KBM-7 (cell line): ENCODE measurements around the gene LONRF2.

Experiments
- DNase-seq: peaks from one replicate; pipeline ENCODE4 v3.0.0-alpha.2; 2015
- in situ Hi-C: fragments of 300-500 bp; cut with MboI; formaldehyde crosslinking; loops from 2 replicates; pipeline ENCODE4 v1.14.3; 2020; ENCODE audit warnings: low sequenced_read_pairs, low pct_unique_long_range_greater_than_20kb, mixed read lengths

The LONRF2 gene

DNA sequence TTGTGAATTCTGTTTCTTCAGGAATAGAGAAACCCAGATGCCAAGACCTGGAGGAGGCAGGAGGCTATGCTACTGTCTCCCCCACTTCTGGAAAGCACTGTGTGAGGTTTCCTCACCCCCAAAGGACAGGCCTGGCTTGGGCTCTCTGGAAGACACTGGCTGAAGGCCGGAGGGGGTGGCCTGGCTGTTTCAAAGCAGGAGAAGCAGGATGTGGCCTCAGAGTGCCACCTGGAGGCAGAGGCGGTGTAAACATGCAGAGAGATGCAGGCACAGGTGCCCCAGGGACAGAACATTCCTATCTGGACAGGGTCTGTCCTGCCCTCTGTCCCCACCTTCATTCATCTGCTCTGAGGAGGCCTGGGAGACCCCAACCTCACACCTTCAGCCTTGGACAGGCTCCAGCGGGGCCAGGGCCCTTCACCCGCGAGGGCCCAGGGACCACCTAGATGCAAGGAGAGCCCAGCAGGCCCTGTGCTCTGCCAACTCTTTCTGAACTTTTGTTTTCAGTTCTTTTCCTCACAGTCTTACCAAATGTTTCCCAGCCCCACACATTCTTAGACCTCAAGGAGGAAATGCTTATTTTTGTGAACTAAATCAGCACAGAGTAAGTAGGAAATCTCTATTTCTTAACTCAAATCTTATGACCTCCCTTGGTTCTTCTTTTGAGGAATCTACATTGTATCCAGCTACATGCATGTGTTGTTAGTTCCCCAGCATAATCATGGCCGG, 79.2 kb downstream of the LONRF2 start:
- DNase-seq: peak; percentile 41
- in situ Hi-C loops: no loop called here

DNA sequence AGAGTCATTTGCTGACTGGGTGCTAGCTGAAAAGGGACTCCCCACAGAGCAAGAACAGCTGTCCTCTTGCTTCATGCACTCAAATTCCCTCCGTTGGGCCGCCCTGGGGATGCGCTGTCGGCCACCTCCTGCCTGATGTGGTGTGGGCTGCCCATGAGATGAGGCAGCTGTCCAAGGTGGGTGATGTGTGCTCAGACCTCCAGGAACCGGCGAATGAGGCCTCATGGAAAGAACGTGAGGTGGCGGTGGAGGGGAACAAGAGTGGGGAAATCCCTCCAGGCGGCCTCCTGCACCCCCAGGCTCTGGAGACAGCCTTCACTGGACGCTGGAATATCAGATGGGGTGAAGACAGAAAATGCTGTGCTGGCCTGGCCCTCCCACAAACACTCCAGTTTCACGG, 79.8 kb downstream of the LONRF2 start:
- no peak for DNase-seq
- in situ Hi-C loops: no loop called here

DNA sequence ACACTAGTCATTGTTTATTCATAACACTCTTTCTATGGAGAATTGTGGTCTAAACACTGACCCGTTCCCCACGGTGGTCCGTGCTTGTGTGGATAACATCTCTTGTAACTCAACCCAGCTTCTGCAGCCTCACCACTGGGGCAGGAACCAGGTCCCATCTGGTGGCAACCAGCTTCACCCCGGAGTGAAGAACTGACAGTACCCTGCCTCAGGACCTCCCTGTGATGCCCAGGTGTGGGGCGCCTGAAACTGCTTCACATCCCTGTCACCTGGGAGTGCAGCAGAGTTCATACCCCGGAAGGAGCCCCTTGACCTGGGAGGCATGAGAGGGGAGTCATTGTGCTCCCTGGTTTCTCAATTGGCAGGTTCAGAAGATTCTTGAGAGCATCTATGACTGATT, 81.1 kb downstream of the LONRF2 start:
- in situ Hi-C loops: no loop called here
- DNase-seq: no peak

DNA sequence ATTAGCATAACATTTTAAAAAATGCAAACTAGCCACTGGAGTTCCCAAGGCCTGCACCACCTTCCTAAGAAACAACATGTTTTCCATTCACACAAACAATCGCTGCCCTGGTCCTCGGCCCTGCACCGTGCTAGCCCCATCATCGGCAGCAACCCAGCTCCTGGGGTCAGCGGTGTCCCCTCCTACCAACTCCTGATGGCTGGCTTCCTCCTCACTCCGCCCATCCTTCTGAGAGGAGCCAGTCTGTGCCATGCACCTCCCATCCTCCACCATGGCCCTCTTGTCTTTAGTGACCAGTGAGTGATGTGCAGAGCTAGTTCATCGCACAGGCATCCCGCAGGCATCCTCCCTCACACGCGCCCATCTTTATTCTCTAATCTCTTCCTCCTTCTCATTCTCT, 81.9 kb downstream of the LONRF2 start:
- in situ Hi-C loops: no loop called here

DNA sequence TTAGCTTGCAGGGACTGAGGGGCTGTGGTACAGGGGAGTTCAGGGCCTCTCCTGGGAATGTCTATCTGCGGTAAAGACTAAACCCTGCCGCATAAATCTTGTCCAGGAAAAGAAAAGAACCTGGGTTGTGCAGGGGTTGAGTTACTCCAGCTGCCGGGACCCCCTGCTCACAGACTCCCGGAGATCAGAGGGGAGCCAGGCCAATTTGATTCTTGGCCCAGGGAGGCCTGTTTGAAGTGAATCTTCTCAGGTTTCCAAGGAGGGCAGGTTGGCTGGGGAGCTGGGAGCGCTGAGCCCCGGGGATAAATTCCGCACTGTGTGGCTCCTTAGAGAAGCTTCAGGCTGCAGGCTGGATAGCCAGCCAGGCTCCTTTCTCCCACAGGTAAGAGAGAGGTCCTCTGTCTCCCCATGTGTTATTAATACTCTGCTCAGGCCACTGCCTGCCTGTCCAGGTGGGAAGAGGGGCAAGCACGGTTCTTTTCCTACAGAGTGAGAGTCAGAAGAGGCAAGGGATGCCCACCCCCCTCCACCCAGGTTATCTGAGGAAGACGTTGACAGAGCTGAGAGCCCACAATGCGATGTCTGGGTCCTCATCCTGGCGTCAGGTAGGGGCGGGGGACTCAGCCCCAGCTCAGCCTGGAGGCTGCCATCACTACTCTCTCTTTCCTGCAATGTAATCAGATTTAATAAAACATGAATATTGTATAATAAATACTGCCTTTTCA, 82.7 kb downstream of the LONRF2 start:
- no peak for DNase-seq
- in situ Hi-C loops: no loop called here

More for the DNA sequence above, 81.9 kb downstream of the LONRF2 start:
- no peak for DNase-seq

DNA sequence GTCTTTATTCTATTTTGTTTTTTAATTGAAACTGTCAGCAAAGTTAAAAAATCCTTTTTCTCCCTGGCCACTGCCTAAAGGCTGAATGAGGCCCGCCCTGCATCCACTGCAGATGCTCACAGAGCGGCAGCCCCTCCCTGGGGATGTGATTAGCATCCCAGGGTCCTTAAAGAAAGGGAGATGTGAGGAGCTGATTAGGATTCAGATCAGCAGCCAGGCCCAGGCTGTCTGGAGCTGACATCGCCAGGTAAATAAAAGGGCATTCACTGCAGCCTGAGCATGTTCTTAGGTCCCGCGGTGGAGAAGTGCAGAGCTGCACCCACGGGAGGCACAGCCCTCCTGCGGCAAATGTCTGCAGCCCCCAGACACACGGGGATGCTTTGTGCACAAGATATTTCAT, 83.8 kb downstream of the LONRF2 start:
- DNase-seq: no peak
- in situ Hi-C loops: no loop called here

DNA sequence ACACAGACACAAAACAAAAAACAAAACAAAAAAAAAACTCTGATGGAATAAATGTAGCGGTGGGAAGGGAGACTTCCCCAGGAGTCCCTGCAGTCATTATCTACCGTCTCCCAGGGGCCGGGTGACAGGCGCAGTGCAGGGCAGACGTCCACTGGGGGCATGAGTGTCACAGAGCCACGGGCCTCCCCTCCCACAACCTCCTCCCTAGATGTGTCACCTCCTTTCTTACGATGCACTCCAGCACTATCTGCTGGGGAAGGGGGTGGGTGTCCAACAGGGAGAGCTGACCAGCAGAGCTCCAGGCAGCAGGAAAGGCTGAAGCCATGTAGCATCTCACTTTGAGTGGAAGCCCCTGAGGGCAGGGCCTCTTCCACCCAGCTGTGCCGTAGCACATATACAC, 84.5 kb downstream of the LONRF2 start:
- in situ Hi-C loops: no loop called here
- DNase-seq: no peak

DNA sequence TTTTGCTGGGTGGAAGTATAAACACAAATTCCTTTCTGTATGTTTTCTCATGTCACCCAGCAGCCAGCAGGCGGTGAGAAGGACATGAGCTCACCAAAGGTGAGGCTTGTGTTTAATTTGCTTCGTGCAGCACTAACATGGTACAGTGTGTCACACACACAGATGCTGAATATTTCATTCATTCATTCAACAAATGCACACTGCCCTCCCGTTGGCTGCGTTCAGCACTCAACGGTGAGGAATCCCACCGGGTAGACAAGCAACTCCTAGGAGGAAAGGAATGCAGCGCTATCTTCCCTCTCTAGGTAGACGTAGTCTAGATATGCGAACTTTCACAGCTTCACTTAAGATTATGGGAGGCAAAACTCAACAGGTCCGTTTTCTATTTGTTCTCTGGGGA, 85.1 kb downstream of the LONRF2 start:
- in situ Hi-C loops: no loop called here
- no peak for DNase-seq

DNA sequence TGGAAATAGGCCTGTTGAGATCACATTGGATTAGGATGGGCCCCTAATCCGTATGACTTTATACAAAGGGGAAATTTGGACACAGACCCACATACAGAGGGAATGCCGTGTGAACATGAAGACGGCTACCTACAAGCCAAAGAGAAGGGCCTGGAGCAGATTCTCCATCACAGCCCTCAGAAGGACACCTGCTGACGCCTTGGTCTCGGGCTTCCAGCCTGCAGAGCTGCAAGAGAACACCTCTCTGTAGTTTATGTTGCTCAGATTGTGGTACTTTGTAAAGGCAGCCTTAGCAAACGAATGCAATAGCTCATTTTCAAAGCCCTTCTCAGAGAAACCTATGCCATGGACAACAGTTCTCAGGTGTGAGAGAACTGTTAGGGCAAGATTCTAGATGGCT, 86.1 kb downstream of the LONRF2 start:
- in situ Hi-C loops: no loop called here
- no peak for DNase-seq

DNA sequence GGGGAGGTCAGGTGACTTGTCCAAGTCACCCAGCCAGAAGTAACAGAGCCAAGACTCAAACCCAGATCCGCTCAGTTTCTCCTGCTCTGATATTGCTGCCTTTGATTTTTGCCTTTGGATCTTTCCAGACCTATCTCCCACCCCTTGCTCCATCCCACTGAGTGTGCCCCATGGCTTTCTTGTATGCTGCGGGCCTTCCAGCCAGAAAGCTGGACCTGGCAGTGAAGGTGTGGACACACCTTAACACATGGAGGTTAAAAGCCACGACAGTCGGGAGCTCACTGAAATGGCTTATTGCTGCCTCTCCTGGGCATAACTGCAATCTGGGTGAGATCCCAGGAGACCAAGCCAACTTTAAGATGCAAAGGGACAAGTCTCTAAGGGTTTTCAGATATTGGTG, 86.7 kb downstream of the LONRF2 start:
- in situ Hi-C loops: no loop called here
- no peak for DNase-seq

DNA sequence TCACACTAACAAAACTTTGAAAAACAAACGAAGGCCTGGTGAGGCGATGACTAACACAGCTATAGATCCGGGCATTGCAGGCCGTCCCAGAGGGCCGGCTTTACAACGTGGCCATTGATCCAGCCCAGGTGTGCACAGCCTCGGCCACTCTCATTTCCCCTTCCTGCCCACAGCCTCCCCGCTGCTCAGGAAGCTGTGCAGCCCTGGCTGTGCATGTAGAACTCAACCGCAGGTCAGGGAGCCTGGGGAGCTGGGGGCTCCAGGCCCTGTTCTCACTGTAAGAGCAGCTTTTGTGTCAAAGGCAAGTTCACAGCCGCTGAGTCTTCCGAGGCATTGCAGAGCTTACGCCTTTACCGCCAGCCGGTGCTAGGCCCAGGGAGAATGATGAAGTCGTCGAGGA, 87.2 kb downstream of the LONRF2 start:
- in situ Hi-C loops: no loop called here
- DNase-seq: peak; percentile 51

DNA sequence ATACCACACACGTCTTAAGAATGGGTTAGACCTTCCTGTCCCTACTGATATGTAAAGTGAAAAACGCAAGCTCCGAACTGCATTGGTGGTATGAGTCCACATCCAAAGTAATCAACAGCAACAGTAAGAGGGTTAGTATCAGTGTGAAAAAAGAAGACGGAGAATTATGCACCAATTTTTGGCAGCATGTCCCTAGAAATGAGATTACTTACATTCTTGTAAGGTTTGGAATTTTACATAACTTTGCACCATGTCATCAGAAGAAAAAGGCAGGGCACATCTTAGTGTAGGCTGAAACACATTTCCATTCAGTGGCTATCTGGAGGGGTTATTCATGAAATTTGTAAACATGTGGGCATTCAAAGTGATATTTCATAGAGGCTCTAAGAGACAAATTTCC, 88.2 kb downstream of the LONRF2 start:
- in situ Hi-C loops: no loop called here
- no peak for DNase-seq

DNA sequence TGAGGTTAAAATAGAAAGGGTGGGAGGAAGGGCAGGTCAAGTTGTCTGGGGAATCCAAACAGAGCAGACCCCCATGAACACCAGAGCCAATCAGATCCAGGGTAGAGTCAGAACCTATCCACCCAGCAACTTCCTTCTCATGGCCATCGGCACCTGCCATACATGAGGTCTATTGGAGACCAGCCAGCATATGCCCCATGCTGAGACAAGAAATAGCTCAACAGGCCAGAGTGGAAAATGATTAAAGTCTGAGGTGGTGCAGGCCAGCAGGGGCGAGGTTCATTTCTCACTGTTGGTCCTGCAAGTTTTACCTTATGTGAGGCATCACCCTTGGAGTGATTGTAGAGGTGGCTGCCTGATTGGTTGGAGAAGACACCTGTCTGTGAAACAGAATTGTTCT, 89.2 kb downstream of the LONRF2 start:
- DNase-seq: no peak
- in situ Hi-C loops: no loop called here

DNA sequence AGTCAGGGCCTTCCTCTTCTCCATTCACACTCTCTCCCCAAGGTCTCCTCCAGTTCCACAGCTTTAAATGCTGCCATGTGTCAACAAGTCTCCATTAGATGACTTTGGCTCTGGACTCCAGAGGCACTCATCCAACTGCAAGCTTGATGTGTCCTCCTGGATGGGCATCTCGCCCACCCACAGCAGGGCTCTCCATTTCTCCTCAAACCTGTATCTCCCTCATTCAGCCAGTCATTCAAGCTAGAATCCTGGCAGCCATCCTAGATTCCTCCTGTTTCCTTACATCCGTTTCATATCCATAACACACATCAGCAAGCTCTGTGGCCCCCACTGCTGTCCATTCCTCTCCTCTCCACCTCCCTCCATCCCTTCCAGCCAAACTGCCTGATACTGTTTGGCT, 91.5 kb downstream of the LONRF2 start:
- in situ Hi-C loops: no loop called here
- no peak for DNase-seq

DNA sequence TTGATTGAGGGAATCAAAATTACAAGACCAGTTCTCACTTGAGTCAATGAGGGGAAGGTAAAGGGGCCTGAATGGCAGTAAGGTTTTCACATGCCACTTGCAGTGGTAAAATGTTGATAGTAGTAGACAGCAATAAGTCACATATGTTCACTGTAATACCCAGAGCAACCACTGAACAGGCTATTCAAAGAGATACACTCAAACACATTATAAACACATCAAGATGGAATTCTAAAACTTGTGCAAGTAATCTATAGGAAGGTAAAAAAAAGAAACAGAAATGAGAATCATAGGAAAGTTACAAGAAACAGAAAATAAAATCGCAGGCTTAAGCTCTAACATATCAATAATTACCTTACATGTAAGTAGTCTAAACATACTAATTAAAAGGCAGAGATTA, 93.3 kb downstream of the LONRF2 start:
- in situ Hi-C loops: no loop called here
- no peak for DNase-seq

DNA sequence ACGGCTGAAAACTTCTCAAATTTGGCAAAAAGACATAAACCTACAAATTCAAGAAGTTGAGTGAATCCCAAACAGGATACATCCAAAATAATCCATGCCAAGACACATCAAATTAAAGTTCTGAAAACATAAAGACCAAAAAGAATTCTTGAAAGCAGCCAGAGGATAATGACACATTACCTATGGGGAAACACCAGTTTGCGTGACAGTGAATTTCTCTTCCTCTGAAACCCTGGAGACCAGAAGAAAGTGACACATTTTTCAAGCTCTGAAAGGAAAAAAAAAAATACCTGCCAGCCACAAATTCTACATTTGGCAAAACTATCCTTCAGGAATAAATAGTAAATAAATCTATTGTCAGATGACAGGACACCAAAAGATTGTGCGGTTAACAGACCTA, 93.9 kb downstream of the LONRF2 start:
- no peak for DNase-seq
- in situ Hi-C loops: no loop called here

DNA sequence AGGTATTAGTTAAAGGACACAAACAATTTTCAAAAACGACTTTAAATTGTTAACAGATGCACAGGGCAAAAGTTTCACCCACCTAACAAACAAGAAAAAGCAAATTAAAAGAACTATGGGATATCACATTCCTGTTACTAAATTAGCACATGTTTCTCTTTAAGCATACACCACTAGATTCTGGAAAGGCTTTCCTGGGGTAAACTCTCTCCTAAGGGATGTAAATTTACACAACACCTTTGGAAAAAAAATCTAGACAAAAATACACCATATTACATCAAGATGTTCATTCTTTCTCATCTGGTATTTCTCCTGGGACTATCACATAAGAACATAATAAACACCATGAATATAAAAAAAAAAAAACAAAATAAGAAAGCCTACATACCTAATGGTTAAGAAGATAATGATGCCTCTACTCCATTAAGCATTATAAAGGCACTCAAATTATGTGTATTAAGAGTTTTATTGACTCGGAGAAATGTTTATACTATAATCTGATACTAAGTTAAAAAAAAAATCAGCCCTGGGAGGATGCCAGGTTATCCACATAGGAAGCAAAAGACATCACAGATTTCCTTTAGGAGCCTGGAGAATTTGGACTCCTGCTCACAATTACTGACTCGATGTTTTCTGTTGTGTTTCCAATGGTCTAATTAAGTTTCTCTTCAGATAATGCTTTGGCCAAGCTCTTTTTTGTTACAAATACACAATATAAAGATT, 97.2 kb downstream of the LONRF2 start:
- in situ Hi-C loops: no loop called here
- DNase-seq: no peak

DNA sequence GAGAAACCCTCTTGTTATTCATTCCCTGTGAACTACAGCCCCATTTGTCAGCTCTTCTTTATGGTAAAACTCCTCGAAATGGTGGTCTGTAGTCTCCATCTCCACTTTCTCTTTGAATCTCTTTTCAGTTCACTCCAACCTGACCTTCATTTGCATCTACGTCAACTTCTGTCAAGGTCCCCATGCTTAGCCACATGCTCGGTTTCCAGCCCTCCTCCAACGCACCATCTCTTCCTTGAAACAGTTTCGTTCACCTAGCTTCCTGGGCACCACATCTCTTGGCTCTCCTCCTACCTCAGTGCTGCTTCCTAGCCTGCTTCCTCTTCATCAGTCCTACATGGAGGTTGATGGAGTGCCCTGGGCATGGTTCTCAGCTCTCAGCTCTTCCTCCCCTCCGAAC, 98.8 kb downstream of the LONRF2 start:
- in situ Hi-C loops: no loop called here
- DNase-seq: no peak
